HG03439 (cell line): ENCODE data around the gene SATB2.

Experiments used
- ATAC-seq: cut with Tn5 transposase; IDR thresholded peaks from one replicate; pipeline ENCODE4 v1.9.1; 2021; ENCODE audit warnings: mild to moderate bottlenecking, moderate library complexity; ENCODE audit not compliant: unreplicated experiment

The SATB2 gene

DNA sequence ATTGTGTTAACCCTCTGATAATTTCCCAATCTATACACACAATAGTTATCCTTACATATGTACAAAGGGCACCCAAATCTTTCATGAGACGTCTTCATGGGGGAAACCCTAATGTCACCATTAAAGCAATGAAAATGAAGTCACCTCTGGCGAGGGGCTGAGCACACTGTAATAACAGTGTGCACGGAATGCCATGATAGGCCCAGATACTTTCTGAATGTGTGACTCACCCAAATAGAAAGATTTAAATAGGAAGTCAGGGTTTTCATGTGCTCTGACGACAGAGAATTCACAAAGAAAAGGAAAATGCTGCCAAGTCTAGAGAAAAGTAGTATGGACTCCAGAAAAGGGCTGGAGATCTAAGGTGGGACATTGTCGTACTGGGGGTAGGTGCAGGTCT lies 128.3 kb downstream of the SATB2 start:
- ATAC-seq: no peak

DNA sequence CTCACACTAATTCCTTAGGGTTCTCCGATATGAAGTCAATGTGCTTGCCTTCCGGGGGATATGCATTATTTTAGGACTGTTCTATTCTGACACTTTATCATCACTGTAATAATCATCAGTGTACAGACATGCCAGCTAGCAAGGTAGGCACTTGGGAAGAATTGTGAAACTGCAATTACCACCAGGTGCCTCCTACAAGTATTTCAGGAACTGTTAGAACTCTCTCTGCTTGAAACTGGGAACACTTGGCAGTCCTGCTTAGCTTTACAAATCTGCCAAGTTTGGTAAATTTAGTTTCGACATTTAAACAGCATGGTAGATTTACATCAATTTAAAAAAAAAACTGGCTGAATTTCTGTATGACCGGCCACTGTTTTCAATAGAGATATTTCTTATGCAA lies 128.7 kb downstream of the SATB2 start:
- no peak for ATAC-seq

DNA sequence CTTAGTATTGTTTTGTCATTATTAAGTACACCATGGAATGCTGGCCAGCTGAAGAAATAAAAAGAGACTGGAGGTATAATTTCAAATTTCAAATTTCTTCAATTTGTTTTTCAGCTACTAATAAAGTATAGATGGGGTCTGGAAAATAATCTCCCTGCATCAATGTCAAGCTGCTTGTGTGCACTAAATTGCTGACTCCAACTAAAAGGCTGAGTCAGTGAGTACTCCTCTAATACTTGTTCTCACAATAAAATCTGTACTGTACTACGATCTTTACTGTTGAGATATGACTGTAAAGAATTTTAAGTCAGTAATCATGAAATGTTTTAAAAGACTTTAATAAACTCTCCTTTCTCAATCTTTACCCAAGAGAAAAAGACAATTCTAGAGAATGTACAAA lies 131.9 kb downstream of the SATB2 start:
- ATAC-seq: no peak

DNA sequence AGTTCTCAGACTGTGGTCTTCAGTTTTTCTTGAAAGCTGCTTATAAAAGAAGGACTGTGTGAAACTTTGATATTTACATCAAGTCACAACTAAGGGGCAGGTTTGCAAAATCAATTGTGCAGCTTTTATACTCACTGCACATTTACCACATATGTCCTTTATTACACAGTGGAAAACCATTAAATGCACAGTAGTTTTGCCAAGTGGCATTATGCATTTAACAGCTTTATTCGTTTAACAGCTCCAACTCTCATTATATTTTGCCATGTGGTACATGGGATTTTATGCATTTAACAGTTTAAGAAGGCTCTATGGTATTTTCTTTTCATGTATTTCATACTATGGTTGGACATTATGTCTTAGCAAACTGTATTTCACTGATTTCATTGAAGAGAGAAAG lies 135.6 kb downstream of the SATB2 start:
- no peak for ATAC-seq

DNA sequence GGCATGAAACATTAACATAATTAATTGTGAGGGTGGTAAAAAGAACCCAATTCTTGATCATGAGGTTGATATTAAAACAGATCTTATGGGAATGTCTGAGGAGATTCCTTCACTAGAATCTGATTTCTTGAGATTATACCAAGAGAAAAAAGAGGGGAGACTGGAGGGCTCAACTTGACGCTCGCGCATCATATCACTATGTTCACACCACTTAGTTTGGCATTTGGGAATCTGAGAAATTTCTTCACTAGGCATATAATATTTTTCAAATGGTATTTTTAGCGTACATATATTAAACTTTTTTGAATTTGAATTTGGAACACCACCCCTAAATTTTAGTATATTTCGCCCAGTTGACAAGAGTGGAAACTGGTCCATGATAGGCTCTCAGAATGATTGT lies 140.1 kb downstream of the SATB2 start:
- ATAC-seq: no peak

DNA sequence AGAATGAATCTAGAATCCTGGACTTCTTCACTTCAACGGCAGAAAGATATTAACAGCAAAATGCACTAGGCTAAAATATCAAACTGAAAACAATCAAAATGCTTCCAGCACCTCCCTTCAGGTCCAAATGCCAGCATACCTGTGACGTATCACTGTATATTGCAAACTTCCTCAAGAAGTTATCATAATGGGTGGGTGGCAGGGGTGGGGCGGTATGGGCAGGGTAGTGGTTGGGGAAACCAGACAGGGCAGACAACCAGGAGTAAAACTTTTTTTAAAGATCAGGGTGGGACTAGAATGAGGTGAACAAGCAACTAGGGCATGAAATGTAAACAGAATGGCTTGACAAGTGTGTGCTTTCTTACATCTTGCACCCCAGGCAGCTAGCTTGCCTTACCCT lies 140.9 kb downstream of the SATB2 start:
- ATAC-seq: no peak

DNA sequence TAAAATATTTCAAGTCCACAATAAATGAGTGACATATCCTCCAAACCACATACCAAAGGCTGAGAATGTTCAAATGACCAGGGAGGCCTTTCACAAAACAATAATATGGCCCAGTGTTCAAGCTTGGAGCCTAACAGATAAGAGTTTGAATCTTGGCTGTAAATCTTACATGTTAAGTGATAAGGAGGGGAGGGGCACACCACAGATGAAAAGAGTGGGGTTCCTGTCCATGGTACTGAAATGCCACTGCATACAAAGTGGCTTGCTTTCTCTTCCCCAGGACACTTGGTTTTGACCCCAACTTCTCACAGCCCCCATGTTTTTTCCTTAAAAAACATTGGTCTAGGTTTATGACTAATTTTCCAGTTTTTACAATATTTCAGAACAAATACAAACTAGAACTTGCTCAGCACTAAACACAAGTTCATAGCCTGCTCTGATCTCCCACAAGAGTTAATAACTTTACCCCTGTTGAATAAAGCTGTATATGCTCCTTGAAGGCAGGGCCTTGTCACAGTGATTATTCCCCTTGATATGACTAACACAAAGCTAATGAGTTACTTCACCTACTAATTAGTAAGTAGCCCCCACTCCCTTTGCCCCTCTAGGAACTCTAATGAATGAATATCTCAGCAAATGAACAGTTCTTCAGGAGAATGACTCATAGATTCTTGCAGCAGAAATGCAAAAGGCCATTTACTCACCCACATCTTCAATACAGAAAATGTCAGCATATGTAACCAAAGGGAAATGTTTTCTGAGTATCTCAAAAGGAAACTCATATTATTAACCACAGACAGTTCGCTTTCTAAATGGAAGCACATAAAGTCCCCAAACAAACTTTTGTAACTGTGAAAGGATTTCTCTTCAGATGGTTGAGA lies 142.2 kb downstream of the SATB2 start:
- ATAC-seq: no peak

DNA sequence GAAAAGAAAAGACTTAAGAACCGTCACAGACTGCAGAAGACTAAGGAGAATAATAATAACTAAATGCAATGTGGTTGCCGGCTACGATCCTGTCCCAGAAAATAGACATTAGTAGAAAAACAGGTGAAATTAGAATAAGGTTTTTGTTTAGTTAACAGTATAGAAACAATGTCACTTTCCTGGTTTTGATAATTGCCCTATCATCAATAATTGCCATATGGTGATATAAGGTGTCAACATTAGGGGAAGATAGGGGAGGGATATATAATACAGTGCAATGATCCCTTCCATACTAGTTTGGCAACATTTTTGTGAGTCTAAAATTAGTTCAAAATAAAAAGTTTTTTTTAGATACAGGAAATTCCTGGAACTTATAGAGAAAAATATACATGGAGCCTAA lies 144.8 kb downstream of the SATB2 start:
- ATAC-seq: no peak

DNA sequence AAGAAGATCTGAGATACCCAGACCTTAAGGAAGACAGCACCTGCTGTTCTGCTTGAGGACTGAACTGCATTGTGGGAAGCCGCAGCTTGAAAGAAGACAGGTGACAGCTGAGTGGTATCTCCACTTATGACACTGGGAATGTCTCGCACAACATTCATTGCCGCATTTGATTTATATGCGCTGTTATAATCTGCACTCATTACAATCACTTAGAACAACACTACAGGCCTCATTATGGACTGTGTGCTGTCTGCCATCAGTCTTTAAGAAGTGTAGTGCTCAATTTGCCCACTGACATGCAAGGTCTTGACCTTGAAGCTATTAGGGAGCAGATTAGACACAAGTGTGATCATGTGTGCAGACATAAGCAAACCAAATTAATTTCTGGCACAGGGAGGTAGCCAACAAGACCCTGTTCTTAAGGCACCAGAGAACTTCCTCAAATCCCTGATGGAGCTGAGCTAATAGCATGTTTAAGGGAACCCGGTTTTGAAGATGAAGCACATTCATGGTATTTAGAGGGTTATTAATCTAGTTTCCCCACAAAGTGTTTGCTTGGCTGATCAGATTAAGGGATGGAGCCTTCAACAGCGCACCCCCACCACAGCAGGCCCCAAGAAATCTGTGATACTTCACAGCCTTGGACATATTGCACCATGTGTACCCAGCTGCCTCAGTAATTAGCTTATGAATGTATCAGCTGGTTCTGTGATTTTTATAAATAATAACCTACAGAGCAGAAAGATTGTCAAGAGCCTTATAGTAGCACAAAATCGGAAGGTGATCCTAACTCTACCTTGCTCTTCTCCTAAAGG lies 146.8 kb downstream of the SATB2 start:
- ATAC-seq: no peak

DNA sequence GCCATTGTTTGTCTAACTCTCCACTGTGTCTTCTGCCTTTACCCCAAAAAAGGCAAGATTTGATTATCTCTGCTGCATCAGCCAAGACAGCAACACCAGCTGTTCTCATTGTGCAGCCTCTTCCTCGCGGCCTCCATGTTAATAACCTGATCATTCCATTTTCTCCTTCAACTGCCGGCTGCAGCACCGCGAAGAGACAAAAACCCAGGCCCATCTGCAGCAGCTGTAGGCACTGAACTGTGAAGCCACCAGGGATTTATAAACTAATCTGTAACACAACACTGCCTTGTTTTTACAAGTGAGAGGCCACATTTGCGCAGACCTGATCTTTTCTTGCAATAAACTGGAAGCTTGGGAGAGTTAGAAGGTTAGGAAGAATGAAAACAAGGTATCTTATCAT lies 147.8 kb downstream of the SATB2 start:
- no peak for ATAC-seq

DNA sequence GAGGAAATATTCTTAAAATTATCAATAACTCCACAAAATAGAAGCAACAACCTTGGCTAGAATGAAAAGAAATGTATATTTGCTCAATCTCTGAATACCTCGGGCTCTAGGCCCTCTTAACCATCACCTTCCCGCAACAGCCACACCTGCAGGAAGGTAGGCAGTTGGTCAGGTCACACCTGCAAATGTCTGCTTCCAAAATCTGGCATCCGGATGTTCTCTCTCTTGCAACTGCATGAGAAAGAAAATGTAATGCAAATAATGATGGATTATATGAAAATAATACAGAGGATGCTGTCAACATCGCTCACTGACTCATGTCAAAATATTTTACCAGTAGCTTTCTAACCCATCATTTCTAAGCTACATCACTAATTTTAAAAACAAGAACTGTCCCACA lies 148.3 kb downstream of the SATB2 start:
- ATAC-seq: no peak

DNA sequence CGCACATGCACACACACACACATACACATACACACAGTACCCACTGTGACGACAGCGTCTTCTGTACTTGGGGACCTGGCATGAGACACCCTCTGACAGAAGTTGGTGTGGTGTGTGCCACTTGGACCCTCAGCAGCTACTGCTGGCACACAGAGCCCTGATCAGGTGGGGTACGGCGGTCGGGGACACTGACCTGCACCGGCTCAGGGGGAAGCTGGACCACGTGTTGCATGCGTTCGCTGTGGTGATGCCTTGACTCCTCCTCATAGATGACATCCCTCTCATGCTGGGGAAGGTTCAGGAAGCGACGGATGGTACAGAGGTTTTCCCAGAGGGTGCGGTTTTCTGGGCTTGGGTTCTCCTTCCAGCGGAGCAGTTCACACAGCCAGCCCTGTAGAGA lies 149.2 kb downstream of the SATB2 start:
- no peak for ATAC-seq

DNA sequence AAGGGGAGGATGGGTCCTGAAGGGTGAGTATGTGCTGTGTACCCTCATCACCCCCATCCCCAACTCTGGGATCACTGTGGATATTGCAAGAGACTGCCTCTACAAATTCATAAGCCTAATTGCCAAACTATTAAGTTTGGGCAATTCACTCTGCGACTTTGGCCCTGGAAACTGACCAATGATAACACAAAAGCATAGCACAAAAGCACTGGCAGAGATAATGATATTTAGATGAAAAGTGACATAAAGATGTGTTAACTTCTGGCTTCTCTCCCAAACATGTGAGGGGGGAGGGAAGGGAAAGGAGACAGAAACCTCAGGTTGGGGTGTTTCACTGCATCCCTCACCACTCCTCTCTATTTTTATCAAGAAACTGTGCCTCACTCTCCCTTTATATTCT lies 150.3 kb downstream of the SATB2 start:
- no peak for ATAC-seq

DNA sequence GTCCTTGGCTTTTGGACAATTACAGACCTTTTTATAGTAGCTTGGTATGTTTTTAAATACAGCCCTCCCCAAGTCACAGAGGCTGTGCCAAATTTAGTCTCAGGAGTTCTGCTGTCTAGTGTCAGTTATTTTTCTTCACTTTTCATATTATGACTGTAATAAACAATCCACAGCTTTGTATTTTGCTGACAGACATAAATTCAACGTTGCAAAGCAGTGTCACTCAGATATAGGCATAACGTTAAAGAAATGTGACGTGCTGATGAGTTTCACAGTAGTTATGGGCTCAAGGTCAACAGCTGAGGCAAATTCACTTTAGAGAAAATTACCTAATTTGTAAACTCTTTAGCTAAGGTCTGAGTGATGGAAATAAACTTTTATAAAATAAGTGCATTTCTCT lies 151.6 kb downstream of the SATB2 start:
- ATAC-seq: no peak

DNA sequence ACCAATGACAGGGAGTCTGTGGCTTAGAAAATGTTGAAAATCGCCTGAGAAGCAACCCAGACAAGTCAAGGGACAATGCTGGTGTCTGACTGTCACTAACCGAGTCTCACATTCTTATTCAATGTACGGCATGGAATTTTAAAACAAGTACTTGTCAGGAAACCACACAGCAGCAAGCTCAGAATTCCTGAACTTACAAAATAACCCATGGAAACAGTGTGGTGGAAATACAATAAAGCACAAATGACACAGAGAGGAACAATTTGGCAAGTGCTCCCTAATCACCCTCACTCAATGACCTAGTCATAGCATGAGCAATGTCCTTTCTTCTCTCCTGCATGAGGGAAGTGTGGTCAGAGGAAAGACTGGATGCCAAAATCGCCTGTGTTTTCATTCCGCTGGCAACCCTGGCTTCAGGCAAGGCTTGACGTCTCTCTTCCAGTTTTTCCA lies 154.0 kb downstream of the SATB2 start:
- ATAC-seq: no peak

DNA sequence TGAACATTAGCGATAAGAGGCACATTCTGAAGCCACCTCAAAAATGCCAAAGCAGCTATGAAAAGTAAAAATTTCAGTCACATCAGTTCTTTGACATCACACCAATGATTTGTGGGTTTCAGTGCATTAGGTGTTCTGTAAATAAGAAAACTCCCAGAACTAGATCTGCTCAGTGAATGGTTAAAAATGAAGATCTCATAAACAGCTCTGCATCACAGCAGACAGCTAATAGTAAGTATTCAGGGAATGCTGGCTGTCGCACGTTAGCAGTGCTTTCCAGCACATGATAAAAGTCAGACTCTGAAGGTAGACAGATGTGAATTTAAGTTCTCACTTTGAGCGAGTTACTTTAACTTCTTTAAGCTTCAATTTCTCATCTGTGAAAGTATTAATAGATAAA lies 154.9 kb downstream of the SATB2 start:
- ATAC-seq: no peak

DNA sequence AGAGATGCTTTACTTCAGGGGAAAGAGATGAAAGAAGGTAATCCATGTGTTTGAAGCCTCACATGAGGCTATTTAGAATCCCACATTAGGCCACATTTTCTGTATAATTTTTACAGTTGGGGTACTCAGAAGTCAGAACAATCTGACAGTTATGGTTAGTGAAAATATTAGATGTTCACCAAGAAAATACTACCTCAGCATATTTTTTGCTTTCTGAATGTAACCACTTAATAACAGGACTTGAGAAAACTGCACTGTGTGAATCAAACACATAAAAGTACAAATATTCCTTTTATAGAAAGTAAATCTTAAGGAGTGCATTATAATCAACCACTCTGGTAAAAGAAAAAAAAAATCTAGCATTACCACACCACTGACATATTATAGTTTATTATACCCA lies 169.3 kb downstream of the SATB2 start:
- no peak for ATAC-seq

DNA sequence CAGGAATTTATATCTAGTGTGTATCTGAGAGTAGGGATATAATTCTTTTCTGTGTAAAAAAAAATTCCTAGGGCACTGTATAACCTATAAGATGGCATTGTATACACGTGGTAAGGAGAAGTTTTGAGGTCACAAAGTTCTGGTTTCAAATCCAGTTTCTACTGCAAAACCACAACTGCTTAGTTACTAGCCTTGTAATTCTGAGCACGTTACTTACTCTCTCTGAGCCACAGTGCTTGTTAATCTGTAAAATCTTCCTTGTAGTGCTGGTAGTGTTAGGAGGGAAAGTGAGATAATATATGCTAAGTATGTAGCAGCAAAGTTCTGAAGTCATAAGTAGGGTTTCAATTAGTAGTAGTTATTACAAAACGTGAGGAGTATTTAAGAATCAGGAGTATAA lies 175.4 kb downstream of the SATB2 start:
- ATAC-seq: no peak

DNA sequence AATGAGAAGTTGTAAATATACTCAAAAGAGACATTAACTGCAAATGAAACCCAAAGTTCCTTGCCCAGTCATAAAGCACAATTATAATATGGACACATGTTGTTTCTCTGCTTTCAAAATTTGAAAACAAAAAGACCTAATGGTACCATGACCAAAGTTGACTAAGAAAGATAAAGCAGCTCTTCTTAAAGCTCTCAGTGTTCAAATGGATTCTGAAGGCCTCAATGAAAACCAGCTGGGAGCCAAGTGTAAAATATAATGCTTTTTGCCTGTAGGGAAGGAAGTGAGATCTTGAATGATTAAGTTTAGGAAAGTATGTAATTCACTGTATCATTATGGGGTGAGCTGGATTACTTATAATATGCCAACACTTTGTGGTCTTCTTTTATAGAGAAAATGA lies 178.6 kb downstream of the SATB2 start:
- no peak for ATAC-seq

DNA sequence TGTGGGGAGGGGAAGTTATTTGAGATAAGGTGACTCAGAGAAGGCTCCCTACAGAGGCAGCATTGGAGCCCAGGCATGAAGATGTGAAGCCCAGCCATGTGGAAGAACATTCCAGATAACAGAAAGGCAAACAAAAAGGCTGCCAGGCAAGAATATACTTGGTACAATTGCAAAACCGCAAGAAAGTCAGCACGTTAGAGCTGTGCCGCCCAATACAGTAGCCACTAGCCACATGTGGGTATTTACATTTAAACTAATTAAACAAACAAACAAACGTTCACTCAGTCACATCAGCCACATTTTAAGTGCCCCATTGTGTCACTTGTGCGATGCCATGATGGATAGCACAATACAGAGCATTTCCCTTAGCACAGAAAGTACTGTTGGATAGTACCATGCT lies 179.6 kb downstream of the SATB2 start:
- no peak for ATAC-seq

DNA sequence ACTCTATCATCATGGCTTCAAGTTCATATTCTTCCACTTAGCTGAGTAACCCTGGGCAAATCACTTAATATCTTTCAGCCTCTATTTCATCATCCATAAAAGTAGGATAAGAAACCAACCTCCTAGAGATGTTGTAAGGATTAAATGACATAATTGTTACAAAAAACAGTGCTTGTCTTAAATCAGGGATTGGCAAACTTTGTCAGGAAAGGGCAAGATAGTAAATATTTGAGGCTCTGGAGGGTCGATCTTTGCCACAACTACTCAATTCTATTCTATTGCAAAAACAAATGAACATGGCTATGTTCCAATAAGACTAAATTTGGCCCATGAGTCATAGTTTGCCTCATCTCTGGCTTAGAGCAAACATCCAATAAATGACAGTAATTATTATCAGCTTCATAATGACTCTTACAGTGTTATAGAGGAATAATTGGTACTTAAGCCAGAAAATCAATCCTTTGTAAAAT lies 184.7 kb downstream of the SATB2 start:
- ATAC-seq: no peak

DNA sequence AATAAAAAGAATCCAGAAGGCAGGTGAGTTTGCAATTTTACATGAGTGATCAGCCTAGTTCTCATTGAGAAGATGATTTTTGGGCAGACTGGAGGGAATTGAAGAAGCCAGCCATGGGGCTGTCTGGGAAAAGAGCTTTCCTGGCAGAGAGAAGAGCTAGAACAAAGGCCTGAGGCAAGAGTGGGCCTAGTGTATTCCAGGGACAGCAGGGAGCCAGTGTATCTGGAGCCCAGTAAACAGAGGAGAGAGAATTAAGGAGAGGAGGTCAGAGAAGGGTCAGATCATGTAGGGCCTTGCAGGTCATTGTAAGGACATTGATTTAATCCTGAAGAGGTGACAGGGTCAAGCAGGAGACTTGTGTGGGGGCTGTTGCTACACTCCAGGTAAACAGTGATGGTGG lies 195.8 kb downstream of the SATB2 start:
- no peak for ATAC-seq
